ENCODE results near the gene PAPOLA.

PAPOLA gene

DNA sequence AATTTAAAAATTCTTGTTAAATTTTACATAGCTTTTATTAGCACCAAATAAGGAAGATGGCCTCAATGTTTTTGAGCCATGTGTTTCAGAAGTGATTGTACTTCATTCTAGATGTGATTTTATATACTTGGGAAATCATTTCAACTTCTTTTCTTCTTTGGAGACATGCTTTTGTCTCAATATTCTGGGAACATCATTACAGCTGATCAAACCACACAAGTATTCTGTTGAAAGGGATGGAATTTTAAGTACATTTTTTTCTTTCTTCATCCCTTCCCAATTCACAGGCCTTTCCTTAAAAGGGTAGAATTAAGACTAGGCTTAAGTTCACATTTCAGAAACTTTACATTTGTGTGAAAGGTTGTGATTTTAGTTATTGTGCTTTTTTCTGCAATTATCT lies 66.4 kb downstream of the PAPOLA start:
- no peak for DNase-seq

DNA sequence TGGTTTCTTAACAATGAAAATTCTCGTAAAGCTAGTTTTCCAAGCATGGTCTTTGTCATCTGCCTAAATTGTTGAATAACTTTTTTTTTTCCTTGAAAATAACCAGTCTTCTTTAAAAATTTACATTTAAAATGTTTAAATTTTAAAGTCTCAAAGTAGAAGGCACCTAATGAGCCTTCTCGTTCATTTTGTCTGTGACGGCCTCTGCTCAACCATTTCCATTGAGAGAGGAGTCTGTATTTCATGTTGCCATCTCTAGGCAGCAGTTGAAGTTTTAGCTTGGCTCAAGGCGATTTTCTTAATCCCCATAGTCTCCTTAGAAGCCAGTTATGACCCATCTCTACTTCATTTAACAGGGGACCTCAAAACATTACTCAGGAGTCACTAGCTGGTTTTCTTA lies 69.1 kb downstream of the PAPOLA start:
- no peak for DNase-seq

DNA sequence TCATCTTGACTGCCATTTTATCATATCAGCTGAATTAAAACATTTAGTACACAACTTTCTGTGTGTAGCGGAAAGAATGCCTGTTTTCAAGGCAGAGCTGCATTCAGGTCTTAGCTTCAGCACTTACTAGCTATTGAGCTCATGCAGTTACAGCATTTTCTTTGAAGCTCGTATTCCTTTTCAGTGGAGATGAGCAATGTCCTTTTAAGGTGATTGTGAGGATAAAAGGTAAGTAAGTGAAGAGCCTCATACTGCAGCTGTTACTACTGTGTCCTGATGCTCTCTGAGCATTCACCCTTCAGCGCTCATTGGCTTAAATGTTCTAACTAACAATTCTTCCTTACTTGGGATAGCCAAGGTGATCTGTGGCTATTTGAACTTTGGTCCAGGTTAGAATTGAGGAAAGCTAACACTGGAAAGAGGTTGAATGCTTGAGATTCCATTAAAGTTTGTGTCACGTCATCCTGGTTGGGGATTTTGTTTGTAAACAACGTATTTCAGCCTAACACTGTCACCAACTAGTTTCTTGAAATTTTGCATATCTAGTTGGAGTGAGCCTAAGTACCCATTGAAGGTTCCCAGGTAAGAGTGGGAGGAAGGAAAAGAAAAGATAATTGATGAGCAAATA lies 71.4 kb downstream of the PAPOLA start:
- no peak for DNase-seq

DNA sequence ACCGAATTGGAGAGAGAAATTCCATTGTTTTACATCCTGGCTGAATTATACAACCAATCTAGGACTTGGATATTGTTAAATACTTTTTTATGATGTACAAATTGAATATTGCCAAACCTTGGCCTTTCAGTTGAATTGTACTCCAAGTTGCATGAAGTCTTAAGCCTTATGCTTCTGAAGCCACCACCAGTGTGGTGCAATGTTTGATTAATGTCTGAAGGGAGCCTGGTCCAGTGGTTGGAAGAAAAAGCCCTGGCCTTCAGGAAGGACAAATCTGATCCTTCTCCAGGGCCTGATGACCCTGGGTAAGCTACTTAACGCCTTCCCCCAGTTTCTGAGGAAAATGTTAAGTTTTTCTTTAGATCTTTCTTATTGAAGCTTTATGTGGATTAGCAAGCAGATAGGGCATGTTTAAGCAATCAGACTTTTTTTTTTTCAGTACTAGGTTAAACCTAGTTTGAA lies 72.0 kb downstream of the PAPOLA start:
- DNase-seq, result no peak

DNA sequence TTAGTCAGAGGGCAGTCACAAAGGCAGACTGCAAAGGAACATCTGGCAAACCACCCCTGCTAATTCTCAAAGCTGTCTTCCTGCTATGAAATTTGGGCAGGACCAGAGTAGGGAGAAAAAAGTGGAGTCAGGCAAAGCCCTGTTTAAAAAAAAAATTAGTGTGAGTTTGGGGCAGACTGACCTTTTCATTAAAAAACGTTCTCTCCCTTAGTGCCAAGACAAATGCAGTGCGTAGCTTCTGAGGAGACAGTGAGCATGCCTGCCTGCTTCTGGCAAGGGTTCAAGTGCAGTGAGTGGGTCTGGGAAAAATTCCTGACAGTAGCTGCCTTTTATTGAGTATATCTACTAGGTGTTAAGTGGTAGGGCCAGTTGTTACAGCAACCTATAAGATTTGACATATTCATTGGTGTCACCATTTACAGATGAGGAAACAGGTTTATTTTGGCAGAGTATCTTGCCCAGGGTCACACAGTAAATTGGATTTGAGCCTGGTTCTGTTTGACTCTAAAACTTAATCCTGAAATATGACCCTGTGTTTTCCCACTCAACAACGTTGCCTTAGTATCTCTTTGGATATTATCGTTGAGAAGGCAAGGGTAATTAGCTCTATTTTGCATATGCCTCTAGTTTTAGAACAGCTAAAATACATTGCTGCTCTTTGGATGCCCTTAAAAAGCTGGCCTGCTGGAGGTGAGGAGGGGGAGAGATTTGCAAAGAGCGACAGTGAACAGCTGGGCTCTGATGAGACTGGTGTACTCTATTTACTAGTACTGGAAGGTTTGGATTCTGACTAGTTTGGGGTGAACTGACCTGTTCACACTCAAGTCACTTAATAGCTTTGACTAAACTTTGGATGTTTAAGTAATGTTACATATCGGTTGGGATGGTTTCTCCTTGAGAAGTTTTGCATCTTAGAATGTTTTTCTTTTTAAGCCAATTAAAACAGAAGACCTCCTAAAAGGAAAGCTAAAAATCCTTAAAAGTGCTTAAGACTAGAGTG lies 72.8 kb downstream of the PAPOLA start:
- no peak for DNase-seq

DNA sequence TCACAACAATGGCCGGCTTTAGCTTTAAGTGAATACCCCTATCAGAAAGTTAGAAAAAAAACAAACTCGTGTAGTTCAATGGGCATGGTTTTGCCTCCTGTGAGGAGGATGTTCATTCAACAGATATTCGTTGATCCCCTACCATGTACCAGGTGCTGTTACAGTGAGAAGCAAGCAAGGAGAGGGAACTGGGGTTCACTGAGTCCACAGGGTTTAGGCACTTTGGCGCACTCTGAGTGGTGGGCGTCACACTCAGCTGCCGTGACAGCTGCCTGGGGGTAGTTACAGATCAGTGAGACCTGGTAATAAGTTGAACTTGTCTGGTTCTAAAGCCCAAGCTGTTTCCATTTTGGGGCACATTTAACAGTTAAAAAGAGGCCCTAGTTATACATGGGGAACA lies 74.2 kb downstream of the PAPOLA start:
- no peak for DNase-seq

DNA sequence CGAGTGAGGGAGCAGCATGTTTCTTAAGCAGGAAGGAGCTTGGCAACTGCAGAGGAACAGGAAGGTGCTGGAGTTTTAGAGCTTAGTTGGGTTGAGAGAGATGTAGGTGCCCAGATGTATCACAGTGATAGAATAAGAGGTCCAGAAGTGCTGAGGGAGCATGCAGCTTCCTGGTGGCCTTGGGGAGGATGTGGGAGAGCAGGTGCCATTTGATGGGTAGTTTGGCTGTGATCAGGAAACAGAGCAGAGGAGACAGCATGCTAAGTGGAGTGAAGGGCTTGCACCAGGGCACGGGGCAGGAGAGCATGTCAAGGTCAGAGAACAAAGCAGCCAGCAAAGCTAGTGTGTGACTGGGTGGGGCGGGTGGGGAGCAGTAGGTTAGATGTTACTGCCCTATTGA lies 74.8 kb downstream of the PAPOLA start:
- no peak for DNase-seq

DNA sequence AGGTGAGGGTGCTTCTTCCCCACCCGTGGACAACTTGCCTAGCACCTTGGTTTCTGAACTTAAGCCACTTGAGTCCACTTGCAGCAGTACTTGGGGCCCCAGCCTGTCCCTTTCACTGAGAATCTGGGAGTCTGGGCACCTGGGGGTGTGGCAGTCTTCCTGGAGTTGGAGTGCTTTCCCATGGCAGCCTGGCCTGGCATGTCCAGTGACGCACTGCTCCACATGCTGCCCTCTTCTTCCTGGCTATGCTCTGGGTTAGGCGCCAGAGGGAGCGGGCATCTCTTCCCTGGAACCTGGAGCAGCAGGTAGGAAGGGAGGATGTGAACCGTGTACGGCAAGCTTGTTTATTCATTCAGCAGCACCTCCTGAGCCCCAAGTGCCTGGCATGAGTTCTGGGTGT lies 76.4 kb downstream of the PAPOLA start:
- DNase-seq, result no peak

DNA sequence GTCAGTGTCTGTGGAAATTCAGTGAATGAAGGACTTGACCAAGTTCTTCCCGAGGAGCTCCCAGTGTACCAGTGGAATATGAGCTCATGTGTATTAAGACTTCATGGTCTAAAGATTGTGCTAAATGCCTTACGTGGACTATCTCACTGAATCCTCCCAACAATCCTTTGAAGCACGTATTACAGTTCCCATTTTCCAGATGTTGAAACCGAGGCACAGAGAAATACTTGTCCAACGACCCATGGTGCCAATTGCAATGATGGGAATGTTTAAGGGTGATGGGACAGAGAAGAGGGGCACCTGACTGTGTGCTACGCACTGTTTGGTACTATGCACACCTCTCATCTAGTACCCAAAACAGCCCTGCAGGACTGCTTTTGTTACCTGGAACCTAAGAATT lies 77.2 kb downstream of the PAPOLA start:
- DNase-seq, result no peak

DNA sequence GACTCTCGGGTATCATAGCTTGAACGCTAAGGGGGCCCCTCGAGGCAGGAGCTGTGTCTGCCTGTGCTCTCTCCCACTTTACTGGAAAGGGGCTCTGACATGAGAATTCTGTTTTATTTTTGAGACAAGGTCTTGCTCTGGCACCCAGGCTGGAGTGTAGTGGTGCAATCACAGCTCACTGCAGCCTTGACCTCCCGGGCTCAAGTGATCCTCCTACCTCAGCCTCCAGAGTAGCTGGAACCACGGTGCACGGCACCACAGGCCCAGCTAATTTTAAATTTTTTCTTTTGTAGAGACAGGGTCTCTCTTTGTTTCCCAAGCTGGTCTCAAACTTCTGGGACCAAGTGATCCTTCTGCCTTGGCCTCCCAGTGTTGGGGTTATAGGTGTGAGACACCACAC lies 77.7 kb downstream of the PAPOLA start:
- no peak for DNase-seq

DNA sequence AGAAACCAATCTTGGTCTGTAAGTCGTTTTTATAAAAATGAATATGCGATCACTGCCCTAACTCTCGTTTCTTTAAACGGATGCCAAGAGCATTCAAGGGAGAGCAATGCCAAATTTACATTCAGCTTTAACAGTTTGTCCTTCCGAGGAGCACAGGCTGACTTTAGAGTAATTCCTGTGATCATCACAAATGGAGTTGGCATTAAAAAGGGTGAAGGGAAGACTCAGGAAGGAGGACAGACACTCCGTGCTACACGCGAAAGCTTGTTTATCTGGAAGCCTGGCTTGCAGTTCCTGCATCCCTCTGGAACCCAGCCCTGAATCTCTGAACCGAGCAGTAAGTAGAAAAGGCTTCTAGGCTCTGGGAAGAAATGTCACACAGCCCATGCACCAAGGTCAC lies 78.4 kb downstream of the PAPOLA start:
- no peak for DNase-seq

DNA sequence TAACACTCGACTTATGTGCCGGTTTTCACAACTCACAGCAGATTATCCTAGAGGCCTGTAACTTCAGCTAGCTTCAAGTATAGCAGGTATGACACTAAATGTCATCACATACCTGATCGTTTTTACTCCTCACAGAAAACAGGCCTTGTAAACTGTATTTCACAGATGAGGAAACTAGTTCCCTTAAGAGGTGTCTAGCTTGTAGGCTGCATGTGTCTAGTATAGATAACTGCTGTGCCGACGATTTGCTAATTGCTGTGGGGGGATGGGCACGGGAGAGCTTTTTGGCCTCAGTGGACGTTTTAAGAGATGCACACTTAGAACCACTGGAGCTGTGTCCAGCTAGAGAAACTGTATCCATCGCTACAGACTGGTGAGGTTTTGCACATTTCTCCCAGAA lies 78.8 kb downstream of the PAPOLA start:
- no peak for DNase-seq

DNA sequence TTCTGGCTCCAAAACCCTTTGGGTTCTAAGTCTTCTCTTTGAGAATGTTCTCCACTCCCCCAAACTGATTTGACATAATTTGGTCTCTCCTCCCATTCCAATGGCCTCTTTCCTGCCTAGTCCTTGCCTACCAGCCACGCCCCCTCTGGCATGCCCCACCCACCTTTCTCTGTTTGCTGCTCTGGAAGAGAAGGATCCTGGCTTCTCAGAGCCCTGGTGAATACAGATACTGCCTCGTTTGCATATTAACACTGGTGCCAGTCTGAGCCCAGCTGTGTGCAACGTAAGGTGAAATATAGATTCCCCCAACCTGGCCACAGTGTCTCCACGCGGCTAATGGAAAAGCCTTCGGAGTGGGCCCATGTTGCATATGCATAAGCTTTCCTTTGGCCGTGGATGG lies 79.7 kb downstream of the PAPOLA start:
- DNase-seq, result no peak

DNA sequence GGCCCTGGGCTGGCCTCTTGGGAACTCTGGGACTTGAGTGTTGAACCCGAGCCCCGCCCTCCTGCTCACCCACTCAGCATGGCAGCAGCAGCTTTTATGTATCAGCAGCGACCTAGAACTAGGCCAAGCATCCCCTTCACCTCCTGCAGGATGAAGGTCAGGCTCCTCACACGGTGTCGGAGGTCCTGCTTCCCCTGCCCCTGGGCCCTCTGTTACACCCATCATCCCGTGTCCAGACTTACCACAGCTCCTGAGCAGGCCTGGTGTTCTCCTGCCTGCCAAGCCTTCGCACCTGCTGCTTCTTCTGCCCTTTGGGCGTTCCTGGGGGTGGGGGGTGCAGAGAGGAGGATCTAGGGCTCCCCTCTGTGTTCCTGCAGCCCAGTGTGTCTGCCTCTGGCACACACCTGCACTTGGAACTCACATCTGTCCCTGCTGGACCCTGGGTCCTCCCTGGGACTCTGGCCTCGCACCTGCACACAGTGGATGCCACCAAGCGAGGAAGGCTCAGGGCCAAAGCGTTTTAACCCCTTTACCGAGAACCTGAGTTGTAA lies 80.3 kb downstream of the PAPOLA start:
- DNase-seq, result no peak

DNA sequence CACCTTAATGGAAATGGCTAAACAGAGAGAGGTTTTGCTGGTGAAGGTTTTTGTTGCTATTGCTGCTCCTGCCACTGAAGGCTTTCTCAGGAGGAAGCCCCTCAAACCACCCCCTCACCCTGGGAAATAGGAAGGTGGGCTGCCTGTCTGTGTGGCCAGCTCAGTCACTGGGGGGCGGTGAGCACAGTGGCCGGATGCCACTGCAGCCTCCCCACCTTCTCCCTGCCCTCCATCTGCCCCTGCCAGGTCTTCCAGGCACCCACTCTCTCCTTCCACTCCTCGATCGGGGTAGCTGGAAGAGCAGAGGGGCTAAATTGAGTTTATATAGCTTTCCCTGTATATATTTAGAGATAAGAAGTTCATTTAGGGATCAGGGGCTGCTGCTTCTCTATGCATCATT lies 80.8 kb downstream of the PAPOLA start:
- no peak for DNase-seq

DNA sequence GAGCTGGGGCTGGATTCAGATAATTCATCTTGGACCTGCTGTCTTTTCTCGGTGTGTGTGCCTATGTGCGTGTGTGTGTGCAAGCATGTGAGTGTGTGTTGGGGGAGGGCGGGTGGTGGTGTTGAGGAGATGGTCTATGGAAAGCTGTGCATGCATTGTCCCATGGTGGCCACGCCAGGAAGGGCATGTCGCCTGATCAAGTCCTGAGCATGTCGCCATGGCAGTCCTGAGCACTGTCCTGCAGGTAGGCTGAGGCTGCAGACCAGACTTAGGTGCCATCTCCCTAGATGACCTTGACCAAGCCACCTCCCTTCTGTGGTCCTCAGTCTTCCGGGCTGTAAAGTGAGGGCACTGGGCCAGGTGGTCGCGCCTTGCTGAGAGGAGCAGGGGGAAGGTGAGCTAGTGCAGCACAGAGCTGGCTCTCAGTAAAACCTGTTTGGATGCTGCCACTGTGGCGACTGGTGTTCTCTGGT lies 81.4 kb downstream of the PAPOLA start:
- DNase-seq, result no peak

DNA sequence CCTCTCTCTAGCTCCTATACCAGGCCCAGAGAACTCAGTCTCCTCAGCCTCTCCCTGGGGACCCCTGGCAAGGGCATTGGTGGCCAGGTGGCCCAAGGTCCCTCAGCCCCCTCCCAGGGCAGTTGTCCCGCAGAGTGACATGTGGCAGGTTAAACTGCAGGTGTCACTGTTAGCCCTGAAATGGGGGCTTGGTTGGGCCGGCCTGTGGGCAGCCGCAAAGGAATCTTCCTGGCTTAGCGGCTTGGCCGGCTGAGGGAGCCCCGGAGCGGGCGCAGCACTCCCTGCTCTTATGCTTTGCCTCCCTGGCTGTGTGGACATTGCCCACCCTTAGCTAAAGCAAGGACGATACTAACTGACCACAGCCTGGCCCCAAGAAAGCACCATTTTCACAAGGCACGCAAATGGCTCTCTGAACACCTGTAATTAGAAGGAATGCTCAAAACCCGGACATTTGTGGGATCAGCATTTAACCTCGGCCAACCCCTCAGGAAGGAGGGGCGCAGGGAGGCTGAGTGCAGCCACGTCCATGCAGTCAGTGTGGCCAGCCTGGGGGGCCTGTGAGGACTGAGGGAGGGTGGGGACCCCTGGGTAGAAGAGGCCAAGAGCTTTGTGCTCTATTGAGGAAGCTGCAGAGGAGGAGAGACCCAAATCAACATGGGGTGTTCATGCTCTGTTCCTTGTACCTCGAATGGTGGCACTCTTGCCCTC lies 82.2 kb downstream of the PAPOLA start:
- peak; percentile 69 for DNase-seq

DNA sequence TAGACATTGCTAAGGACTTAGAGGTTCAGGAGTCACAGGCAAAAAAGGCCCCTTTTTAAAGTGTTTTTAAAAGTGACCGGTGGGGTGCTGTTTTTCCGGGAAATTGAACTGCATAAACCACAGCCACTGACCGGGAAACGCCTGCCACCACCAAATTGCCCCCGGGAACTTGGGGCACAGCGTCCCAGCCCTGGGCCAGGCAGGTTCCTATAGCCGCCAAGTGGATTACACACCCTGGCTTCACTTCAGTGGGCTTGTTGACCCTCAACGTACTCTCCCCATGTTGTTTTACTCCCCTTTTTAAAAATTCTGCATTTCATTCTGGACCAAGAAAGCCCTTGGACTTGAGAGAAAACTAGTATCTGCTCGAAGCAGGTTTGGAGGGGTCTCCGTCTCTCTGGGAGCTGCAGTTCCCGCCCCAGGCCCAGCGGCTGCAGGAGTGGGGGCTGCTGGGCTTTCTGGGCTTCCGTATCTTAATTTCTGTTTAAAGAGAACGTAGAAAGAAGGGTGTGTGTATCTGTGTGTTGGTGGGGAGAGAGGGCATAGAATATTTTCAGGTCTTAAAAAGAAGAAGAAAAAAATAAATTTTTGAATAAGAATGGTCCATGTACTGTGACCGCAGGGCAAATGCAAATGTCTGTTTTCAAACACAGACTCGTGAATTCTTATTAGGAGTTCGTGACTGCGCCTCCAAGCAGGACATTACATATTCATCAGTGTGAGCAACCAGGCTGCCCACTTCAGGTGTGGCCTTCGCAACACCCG lies 82.9 kb downstream of the PAPOLA start:
- DNase-seq, result no peak

DNA sequence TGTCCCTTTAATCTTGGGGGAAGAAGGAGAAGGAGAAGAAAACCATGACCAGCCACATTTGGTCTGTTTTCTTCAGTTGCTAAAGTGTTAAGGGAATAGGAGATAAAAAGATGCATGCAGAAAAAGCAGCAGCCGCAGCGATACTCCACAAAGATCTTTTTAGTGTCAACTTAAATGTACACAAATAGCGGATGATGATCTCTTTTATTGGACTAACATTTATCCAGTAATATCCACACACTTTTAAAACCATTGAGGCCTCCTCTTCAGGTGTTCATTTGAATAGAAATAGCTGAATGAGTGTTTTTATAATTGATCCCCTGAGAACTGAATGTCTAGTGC lies 83.5 kb downstream of the PAPOLA start:
- DNase-seq, result no peak

DNA sequence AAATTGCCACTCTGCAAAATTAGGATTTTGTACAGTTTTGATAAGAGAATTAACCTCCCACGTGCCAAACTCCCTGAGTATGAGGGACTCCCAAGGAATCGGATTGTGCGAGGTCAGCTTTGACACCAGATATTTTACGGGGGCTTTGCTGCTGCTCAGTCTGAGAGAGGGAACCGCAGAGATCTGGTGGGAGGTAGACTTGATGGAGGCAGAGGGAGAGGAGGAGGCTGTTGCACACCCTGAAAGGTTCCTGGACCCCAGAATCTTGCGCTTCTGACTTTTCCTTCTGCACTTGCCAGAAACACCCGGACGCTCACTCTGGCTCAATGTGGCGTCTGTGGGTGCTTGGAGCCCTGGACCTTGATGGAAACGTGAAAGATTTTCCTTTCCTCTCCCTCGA lies 83.9 kb downstream of the PAPOLA start:
- no peak for DNase-seq

DNA sequence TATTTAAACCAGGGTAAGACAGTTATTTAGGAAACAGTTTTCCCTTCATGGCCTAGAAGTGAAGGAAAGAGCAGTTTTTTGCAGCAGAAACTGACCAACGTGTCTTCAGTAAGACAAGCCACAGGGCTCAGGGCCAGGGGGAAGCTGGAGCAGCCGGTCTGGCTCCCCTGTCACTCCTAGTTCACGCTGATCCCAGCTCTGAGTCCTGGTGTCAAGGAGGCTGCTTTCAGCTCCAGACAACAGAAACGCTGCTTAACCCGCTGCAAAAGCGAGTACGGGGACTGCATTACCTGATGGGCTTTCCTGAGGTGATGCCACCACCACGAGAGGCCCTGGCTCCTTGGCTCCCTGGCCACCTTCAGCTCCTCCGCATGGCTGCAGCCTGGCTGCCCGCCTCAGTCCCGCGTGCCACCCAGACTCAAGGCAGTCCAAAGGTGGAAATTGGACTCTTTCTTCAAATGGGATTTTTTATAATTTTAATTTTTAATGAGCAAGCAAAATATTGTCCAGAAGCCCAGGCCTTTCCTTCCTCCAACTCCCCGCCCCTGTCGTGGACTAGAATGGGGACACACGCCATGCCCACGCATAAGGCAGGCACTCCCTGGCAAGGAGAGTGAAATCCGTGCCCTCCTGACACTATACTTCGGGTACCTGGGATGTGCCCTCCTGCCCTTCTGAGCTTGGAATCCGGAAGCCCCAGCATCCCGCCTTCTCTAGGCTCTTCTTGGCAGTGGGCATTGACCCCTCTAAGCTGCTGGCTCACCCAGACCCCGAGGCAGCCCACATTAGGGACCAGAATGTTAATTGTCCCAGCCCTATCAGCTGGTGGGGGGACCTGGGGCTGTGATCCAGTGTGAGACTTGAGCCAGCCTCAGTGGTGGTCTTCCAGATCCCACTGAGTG lies 85.0 kb downstream of the PAPOLA start:
- no peak for DNase-seq
